HG02885 (cell line): Measurements from ENCODE around the gene RTEL1.

Source experiments
- ATAC-seq: cut with Tn5 transposase; IDR thresholded peaks from one replicate; pipeline ENCODE4 v1.9.1; 2021; ENCODE audit warnings: mild to moderate bottlenecking; ENCODE audit not compliant: unreplicated experiment, poor library complexity

RTEL1 gene

DNA sequence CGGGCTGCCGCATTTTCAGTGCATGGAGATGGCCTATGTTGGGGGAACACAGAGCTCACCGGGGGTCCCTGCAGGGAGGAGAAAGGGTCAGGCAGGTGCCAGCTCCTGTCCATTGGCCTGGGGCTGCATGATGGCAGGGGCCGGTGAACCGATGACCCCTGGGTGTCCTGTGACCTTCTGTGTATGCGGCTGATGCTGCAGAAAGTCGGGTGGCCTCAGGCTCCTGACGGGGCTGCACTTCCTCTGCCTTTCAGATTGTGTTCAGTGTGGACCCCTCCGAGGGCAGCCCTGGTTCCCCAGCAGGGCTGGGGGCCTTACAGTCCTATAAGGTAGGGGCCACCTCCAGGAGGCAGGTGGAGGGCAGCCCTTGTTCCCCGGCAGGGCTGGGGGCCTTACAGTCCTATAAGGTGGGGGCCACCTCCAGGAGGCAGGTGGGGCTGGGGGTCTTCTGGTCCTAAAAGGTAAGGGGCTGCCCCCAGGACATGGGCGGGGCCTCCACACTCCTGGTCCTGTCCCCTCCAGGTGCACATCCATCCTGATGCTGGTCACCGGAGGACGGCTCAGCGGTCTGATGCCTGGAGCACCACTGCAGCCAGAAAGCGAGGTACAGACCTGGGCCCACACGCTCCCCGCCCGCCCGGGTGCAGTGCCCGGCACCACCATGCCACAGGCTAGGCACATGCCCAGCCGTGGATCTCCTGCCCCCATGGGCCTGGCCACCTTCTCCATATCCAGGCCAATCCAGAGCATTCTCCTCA lies 27.3 kb downstream of the RTEL1 start:
- ATAC-seq: no peak

DNA sequence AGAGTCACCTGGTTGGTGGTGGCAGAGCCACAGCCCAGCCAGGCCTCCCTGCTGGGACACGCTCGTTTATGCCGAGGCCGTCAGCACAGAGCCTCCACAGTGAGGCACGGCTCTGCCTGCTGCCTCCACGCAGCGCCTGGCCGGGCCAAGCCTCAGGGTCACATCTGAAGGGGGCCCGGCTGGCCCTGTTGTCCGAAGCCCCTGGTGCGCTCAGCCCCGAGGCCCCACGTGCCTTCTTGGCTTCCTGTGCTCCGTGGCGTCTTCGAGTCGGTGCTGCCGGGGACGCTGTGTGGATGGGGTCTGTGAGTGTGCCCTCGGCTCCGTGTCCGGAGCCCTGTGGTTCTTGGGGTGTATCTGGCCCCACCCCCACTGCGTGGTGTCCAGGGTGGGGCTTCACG lies 28.0 kb downstream of the RTEL1 start:
- ATAC-seq: no peak

DNA sequence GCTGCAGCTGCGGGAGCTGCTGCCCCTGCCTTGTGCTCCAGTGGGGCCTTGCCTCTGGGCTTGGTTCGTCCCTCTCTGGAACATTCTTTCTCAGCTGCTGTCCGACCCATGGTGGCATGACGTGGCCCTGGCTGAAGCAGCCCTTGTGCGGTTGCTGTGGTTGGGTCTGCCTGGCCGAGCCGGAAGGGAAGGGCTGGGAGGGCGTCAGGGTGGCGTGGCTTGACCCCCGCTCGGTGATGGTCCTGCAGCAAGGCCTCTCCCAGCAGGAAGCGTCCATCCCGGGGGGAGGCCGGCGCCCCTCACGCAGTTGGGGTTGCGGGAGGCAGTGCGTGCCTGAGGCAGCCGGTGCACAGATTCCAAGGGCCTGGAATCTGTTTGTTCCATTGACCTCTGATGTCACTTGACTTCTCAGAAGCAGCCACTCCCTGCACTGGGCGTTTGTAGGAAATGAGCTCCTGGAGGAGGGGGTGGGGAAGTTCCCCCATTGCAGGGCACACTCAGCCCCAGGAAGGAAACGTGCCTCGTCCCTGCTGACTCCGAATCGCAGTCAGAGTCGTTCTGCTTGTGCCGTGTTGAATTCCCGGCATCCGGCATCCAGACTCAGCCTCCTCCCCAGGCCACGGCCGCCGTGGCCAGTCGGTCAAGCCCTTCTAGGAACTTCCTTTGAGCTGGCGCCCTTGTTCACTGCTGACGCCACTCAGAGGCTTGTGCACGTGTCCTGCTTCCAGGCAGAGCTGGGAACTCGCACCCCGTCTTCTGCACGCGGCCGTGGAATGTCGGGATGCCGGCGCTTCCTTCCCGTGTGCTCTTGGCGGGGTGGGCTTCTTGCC lies 28.6 kb downstream of the RTEL1 start:
- ATAC-seq: no peak

DNA sequence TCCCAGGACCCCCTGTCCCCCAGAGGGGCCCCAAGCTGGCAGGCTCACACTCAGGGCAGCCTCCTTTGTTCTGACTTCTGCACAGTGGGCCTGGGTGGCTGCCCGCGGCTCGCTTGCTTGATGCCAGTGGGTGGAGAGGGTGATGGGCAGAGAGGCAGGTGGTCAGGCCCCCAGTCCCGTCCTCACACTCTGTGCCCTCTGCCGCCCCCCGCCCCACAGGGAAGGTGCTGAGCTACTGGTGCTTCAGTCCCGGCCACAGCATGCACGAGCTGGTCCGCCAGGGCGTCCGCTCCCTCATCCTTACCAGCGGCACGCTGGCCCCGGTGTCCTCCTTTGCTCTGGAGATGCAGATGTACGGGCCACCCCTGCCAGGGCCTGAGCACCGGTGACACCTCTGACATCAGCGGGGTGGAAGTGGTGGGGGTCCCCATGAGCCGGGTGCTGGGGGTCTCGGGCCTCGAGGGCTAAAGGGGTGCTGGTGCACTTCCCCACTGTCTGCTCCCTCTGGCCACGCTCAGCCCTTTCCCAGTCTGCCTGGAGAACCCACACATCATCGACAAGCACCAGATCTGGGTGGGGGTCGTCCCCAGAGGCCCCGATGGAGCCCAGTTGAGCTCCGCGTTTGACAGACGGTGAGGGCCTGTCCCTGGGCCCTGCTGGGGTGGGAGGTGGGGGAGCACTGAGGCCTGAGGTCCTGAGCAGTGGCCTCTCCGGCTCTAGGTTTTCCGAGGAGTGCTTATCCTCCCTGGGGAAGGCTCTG lies 29.5 kb downstream of the RTEL1 start:
- no peak for ATAC-seq

DNA sequence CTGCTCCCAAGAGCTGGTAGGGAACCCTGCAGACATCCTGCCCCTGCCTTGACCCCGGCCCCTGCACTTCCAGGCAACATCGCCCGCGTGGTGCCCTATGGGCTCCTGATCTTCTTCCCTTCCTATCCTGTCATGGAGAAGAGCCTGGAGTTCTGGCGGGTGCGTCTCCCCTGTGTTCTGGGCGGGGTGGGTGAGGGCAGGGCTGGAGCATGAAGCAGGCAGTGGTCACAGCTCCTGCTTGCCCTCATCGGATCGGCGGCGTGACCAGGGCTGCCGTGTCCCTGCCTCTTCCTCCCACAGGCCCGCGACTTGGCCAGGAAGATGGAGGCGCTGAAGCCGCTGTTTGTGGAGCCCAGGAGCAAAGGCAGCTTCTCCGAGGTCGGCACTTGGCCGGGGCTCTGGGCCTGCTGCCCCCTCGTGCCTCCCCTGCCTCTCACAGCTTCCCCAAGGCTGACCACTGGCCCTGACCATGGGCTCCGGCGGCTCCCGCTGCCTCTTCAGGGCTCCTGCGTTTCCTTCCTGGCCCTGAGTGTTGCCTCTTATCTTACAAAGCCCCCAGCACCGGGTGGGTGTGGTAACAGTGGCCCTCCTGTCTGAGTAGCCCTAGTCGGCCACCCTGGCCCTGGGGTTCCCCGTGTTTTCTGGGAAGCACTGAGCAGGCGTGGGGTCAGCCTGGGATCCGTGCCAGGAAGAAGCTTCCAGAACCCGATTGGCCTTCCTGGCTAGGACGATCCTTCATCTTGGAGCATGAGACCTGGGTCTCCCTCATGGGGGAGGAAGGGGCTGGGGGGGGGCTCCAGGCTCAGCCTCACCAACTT lies 30.3 kb downstream of the RTEL1 start:
- no peak for ATAC-seq

DNA sequence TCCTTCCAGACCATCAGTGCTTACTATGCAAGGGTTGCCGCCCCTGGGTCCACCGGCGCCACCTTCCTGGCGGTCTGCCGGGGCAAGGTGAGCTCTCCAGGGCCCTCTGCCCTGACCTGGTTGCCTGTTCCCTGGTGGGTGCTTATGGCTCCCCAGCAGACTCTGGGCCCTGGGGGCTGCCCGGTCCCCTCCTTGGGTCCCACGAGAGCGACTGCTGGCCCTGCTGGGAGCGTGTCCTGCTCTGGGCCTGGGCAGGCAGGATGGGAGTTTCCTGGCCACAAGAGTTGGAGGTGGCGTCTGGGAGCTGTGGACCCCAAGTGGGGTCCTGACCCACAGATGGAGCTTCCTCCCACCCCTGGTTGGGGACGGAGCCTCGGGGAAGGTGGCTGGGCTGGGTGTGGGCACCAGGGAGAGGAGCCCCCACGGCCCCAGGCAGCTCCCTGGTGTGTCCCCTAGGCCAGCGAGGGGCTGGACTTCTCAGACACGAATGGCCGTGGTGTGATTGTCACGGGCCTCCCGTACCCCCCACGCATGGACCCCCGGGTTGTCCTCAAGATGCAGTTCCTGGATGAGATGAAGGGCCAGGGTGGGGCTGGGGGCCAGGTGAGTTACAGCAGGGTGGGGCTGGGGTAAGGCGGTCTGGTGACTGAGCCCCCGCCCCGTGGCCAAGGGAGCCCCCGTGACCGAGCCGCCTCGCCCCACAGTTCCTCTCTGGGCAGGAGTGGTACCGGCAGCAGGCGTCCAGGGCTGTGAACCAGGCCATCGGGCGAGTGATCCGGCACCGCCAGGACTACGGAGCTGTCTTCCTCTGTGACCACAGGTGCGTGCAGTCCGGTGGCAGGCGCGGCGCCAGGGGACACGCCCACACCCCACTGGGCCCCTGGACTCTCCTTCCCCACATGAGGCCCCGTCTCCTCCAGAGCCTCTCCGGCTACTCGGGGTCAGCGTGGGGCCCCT lies 31.2 kb downstream of the RTEL1 start:
- ATAC-seq: no peak

DNA sequence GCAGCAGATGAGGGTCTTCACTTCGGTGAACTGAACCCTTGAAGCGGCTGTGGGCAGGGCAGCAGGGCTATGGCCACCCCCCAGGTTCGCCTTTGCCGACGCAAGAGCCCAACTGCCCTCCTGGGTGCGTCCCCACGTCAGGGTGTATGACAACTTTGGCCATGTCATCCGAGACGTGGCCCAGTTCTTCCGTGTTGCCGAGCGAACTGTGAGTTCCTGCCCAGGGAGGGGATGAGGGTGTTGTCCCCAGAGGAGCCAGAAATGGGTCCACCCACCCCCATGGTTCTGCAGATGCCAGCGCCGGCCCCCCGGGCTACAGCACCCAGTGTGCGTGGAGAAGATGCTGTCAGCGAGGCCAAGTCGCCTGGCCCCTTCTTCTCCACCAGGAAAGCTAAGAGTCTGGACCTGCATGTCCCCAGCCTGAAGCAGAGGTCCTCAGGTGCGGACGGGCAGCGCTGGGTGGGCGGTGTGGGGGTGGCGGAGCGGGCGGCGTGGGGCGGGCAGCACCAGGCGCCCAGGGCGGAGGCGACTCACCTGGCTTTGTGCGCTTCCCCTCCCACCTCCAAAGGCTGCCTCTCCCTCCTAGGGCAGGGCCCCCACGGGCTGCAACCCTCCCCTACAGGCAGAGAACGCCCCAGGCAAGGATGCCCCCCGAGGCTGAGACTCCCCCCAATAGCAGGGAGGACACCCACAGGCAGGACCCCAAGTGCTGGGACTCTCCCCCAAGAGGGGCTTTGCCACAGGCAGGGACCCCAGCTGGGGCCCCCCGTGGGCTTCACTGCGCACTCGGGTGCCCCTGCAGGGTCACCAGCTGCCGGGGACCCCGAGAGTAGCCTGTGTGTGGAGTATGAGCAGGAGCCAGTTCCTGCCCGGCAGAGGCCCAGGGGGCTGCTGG lies 32.1 kb downstream of the RTEL1 start:
- ATAC-seq: no peak

DNA sequence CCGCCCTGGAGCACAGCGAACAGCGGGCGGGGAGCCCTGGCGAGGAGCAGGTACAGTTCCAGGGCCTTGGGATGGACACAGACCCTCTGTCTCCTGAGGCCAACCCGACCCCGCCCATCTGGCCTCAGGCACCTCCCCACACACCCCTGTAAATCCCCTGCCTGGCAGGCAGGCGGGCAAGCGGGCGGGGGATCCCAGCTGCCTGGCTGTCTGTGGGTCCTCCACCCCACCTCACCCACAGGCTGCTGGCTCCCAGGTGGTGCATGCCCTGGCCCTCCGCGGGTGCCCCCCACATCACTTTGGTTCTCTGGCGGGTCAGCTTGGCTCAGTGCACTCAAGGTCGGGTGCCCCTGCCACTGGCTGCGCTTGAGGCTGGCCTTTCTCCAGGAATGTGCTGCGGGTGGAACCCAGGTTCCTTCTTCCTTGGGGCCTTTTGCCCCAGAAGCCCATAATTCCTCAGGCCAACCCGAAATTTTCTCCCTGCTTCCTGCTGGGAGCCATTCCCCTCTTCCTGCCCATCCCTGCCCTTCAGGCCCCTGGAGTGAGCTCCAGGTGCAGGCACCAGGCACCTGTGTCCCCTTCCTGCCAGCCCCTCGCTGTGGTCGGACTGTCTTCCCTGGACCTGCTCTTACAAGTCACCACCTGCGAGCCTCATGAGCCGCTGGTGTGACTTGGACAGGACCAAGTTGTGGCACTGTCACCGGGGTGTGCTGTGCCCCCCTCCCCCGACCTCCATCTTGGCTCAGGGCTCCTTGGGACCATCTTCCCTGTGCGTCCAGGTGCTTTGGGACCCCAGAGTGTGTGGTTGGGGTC lies 33.0 kb downstream of the RTEL1 start:
- no peak for ATAC-seq

DNA sequence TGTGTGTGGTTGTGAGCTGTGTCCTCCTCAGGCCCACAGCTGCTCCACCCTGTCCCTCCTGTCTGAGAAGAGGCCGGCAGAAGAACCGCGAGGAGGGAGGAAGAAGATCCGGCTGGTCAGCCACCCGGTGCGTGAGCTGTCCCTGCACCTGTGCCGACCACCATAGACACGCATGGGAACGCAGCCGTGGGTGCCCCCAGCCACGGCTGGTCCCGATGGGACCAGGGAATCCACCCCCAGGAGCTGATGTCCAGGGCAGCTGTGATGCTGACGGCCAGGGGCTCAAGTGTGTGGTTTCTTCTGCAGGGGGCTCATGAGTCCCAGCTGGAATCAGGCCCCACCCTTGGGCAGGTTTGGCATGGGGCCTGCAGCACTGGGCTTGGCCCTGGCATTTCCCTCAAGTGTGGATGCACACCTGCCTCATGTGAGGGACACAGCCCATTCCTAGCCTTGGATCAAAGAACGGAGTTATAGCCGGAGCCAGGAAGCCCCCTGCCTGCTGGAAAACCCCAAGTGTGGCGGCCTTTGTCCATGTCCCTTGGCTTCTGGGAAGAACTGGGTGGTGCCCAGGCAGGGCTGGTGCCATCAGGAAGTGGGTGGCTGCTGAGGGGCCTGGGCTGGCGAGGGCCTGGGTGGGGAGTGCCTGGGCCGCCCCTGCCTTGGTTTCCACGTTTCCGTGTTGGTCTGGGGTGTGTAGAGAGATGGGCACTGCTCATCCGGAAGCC lies 33.8 kb downstream of the RTEL1 start:
- ATAC-seq: no peak

DNA sequence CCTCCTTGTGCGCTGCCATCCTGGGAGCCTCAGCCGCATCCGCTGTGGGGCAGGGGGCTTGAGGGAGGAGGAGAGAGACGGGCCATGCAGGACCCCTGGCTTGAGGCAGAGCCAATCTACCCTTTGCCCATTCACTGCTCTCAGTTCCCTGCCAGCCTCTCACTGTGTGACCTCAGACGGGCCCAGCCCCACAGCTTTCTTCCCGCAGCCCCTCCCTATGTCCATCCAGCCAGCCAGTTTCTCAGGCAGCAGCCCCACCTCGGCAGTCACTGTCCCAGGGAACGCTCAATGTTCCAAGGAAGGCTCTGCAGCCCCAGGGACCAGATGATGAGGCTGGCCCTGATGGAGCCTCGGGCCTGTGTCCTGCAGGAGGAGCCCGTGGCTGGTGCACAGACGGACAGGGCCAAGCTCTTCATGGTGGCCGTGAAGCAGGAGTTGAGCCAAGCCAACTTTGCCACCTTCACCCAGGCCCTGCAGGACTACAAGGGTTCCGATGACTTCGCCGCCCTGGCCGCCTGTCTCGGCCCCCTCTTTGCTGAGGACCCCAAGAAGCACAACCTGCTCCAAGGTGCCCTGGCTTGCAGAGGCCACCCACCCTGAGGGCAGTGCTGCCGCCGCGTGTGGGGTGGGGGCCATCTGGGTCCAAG lies 34.4 kb downstream of the RTEL1 start:
- ATAC-seq: no peak

DNA sequence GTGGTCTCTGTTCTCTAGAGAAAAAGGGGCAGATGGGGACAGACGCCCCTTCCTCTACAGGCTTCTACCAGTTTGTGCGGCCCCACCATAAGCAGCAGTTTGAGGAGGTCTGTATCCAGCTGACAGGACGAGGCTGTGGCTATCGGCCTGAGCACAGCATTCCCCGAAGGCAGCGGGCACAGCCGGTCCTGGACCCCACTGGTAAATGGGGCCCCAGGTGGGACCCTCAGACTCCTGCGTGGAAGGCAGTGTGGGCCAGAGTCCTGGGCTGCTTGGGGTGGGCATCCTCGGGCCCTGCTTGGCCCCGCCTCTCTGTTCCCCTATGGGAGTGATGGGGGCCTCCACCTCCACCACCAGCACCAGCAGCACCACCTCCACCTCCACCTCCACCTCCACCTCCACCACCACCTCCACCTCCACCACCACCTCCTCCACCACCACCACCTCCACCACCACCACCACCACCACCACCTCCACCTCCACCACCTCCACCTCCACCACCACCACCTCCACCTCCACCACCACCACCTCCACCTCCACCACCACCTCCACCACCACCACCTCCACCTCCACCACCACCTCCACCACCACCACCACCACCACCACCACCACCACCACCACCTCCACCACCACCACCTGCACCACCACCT lies 35.1 kb downstream of the RTEL1 start:
- ATAC-seq: no peak

DNA sequence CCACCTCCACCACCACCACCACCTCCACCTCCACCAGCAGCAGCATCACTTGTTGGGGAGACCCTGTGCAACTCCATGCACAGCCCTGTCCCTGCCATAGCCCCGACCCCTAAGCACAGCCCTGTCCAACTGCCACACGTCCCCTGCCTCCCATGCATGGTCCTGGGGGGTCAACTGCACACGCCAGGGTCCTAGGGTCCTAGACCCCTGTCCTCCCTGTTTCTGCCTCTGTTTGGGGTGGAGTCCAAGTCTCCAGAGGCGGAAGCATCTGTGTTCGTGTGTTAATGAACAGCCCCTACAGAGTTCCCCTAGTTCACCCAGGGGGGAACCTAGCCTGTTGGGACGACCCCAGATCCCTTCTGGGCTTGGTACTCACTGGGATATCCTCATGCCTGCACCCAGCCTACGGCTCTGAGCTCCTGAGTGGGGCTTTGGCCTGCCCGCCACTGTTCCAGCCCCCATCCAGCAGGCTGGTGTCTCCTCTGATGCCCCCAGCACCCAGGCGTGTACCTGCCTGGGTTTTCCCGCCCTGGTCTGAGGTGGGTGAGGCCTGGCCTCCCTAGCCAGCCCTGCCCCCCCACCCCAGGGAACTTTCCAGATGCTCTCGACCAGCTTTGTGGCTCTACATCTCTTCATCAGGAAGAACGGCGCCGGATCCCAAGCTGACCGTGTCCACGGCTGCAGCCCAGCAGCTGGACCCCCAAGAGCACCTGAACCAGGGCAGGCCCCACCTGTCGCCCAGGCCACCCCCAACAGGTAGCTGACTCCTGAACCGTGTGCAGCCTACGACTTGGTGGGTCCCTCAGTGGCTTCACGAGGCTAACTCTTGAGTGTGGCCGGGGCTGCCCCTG lies 35.8 kb downstream of the RTEL1 start:
- ATAC-seq: no peak

DNA sequence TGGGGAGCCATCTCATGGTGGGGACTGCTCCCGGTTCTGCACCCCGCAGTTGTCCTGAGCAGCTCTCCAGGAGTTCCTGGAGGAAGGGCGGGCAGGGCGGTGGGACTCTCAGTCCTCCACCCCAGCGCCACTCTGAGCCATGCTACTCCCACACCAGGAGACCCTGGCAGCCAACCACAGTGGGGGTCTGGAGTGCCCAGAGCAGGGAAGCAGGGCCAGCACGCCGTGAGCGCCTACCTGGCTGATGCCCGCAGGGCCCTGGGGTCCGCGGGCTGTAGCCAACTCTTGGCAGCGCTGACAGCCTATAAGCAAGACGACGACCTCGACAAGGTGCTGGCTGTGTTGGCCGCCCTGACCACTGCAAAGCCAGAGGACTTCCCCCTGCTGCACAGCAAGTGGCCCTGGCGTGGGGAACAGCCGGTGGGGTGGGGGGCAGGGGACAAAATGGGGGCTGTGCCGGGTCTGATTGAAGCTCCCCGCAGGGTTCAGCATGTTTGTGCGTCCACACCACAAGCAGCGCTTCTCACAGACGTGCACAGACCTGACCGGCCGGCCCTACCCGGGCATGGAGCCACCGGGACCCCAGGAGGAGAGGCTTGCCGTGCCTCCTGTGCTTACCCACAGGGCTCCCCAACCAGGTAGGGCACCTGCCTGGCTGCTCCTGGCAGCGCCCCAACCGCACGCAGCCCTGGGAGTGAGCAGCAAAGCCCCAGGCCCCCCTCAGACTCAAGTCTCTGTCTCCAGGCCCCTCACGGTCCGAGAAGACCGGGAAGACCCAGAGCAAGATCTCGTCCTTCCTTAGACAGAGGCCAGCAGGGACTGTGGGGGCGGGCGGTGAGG lies 36.7 kb downstream of the RTEL1 start:
- no peak for ATAC-seq
